SK-N-MC (cell line): ENCODE data around the gene RNF126.

Experiments used
- FOXP2 ChIP-seq: optimal IDR thresholded peaks from 2 replicates; pipeline ENCODE3; 2011; ENCODE audit warnings: mild to moderate bottlenecking, moderate library complexity; ENCODE audit not compliant: insufficient read depth; ENCODE audit errors: extremely low read length, control extremely low read depth
- POLR2AphosphoS5 ChIP-seq: IDR thresholded peaks from 2 replicates; pipeline ENCODE4 v1.6.1; 2012; ENCODE audit warnings: mild to moderate bottlenecking, low read depth, low read length, borderline replicate concordance

DNA sequence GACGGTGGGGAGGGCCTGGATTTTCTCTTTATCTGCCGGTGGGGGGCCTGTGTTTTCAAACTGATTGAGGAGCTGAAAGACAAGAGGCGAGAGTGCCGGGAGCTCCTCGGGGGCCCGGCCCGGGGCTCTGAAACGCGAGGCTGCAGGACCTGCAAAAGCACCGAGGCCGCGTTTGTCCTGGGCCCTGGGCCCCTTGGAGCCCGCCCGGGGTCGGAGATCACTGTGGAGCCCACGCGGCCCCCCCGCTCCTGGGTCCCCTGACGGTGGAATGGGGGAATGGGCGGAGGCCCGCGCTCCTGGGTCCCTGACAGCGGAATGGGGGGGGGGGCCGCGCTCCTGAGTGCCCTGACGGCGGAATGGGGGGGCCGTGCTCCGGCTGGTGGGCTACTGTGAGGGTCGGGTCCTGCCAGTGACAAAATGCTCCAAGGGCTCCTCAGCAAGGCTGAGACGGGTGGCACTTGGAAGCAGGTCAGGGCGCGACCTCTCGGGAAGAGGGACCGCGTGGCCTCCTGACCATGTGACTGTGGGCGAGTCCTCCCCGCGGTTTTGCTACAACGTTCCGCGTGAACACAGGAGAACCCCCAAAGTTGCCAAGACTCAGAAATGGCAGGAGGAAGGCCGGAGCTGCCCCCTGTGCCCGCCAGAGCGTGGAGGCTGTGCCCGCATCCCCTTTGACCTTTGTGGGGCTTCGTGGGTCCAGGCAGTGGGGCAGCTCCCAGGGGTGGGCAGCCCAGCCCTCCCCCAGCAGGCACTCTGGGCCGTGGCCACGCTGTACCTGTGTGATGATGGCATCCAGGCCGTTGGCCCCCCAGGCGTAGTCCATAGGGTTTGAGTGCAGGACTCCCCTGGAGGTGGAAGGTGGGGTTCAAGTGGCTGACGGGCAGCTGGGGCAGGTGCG lies 13.9 kb downstream of the RNF126 start:
- TF ChIP-seq FOXP2 (no peak), POLR2AphosphoS5 (no peak)
